HG03521 (cell line): Measurements from ENCODE around the gene AHCYL2.

Source experiments
- ATAC-seq: cut with Tn5 transposase; IDR thresholded peaks from one replicate; pipeline ENCODE4 v1.9.1; 2021; ENCODE audit warnings: mild to moderate bottlenecking, moderate library complexity; ENCODE audit not compliant: unreplicated experiment

Gene AHCYL2

GRCh38 chr7:129376076-129376777 is 151.4 kb downstream of the AHCYL2 start:
- peak; percentile 72 for ATAC-seq

- ATAC-seq, result no peak
Measured at GRCh38 chr7:129376778-129377700, 152.2 kb downstream of the AHCYL2 start.

- ATAC-seq, result no peak
Measured at GRCh38 chr7:129381710-129382484, 157.1 kb downstream of the AHCYL2 start.

- no peak for ATAC-seq
Measured at GRCh38 chr7:129383542-129384132, 158.8 kb downstream of the AHCYL2 start.

- no peak for ATAC-seq
Measured at GRCh38 chr7:129385116-129385515, 160.3 kb downstream of the AHCYL2 start.

GRCh38 chr7:129385598-129385997 is 160.8 kb downstream of the AHCYL2 start:
- no peak for ATAC-seq

GRCh38 chr7:129386506-129386905 is 161.7 kb downstream of the AHCYL2 start:
- ATAC-seq, result no peak

- ATAC-seq, result no peak
Measured at GRCh38 chr7:129387537-129387936, 162.7 kb downstream of the AHCYL2 start.

- ATAC-seq, result no peak
Measured at GRCh38 chr7:129388333-129389098, 163.7 kb downstream of the AHCYL2 start.

GRCh38 chr7:129389829-129390228 is 165.0 kb downstream of the AHCYL2 start:
- no peak for ATAC-seq

- no peak for ATAC-seq
Measured at GRCh38 chr7:129390314-129390713, 165.5 kb downstream of the AHCYL2 start.

GRCh38 chr7:129391546-129392171 is 166.8 kb downstream of the AHCYL2 start:
- ATAC-seq, result no peak

- ATAC-seq, result no peak
Measured at GRCh38 chr7:129393255-129393654, 168.4 kb downstream of the AHCYL2 start.

GRCh38 chr7:129394101-129394500 is 169.3 kb downstream of the AHCYL2 start:
- no peak for ATAC-seq

GRCh38 chr7:129394982-129395914 is 170.4 kb downstream of the AHCYL2 start:
- no peak for ATAC-seq

GRCh38 chr7:129401228-129401966 is 176.6 kb downstream of the AHCYL2 start:
- no peak for ATAC-seq

GRCh38 chr7:129401967-129402860 is 177.4 kb downstream of the AHCYL2 start:
- no peak for ATAC-seq
